SU-DHL-6 (cell line): ENCODE results near the gene HYAL1.

Experiments used
- EZH2phosphoT487 ChIP-seq: fragments of 200-600 bp; sonication (generic), shearing (Covaris generic); conservative IDR thresholded peaks from 2 replicates; pipeline ENCODE4 v1.6.1; 2018; ENCODE audit warnings: mild to moderate bottlenecking, antibody characterized with exemption, low read length, moderate library complexity, mixed read lengths
- TF ChIP-seq, protein P1 (sequence below): fragments of 200-600 bp; sonication (generic); IDR thresholded peaks from one replicate; pipeline ENCODE4 v1.5.1; 2017; ENCODE audit warnings: antibody characterized with exemption, mild to moderate bottlenecking, low read length, moderate library complexity; ENCODE audit not compliant: insufficient read depth, poor library complexity, severe bottlenecking

DNA sequence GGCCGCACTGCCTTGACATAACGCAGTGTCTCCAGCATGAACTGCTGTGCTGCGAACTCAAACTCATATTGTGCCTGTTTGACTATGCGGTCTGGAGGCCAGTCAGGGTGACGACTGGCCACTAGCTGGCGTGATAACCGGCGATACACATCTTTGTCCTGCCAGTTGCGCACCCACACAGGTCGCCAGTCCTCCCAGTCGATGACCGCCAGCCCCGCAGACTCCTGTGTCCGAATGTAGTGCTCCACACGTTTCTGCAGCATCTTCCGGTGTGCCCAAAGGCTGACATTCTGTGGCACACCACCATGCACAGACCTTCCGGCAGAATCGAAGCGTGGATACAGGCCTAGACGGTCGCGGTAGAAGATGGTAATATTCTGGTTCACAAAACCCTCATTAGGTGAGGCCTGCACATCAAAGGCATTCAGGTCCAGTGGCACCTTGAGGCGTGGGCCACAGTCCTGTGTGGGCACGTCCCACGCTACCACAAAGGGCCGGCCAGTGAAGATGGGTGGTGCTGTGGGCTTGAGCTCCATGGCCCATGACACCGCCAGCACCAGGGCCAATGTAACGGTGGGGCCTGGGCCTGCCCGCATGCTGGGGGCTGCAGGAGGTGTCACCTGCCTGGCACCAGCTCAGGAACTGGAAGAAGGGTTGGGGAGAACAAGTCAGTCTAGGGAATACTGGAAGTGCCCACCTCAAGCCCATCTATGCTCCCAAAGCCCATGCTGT, 16.7 kb upstream of the HYAL1 start:
- TF ChIP-seq, protein P1, sequence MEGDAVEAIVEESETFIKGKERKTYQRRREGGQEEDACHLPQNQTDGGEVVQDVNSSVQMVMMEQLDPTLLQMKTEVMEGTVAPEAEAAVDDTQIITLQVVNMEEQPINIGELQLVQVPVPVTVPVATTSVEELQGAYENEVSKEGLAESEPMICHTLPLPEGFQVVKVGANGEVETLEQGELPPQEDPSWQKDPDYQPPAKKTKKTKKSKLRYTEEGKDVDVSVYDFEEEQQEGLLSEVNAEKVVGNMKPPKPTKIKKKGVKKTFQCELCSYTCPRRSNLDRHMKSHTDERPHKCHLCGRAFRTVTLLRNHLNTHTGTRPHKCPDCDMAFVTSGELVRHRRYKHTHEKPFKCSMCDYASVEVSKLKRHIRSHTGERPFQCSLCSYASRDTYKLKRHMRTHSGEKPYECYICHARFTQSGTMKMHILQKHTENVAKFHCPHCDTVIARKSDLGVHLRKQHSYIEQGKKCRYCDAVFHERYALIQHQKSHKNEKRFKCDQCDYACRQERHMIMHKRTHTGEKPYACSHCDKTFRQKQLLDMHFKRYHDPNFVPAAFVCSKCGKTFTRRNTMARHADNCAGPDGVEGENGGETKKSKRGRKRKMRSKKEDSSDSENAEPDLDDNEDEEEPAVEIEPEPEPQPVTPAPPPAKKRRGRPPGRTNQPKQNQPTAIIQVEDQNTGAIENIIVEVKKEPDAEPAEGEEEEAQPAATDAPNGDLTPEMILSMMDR, result no peak
- TF ChIP-seq EZH2phosphoT487, result no peak
